HG02973 (cell line): Measurements from ENCODE around the gene CCSER1.
"Not testable (repeated sequence)": the region's sequence is repeated elsewhere in the genome, so short reads cannot be mapped to it uniquely, and the experiment has no call there.

Source experiments
- ATAC-seq: cut with Tn5 transposase; IDR thresholded peaks from one replicate; pipeline ENCODE4 v1.9.1; 2021; ENCODE audit warnings: moderate library complexity; ENCODE audit not compliant: unreplicated experiment

The CCSER1 gene

DNA sequence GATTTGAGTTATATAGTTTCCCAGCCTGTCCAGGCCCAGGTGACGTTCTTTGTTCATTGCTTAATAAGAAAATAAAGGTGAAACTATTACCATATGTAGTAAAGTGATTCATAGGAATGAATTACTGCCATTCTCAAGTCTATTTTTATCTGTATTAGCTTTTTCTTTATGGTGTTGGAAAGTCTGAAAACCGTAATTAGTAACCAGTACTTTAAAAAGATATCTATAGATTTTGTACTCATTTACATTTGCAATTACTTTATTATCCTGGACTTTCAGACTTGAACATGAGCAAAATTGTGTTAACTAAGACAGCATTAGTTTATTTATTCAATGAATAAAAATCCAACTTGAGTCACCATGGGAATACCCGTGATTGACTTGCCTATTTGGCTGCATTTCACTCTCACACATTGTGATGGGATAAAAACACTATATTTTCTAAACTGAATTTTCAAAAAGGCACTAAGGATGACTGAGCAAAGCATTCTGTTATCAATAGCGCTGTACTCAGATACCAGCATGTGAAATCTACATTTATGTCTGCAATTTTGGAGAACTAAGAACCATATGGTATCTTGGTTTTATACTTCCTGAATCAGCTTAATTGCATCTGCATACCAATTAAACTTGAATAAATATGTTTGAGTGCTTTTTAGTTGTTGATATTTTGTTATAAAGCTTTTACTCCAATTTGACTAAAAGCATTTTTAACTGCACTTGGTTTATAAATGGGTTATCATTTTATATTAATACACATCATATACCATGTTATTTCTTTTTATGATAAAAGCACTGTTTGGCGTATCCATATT is 154.6 kb downstream of the CCSER1 start:
- ATAC-seq = no peak

DNA sequence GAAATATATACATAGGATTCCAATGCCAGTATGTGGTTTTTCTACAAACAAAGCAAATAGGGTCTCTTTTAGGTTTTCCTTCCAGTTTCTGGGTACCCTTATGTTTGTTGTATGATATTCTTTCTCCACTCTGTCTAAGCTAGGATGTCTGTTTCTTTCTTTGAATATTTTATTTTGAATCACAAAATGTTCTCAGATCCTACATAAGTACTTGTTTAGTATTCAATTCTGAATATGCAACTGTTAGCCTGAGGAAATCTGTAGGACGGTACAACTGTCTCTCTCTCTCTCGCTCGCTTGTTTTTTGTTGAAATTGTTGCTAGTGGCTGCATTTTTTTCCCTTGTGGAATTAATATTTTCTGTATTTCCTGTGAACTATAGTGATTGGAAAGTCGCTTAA is 163.2 kb downstream of the CCSER1 start:
- no peak for ATAC-seq

- no peak for ATAC-seq
These were observed 165.2 kb downstream of the CCSER1 start for GRCh38 chr4:90292438-90292837.

- ATAC-seq = no peak
These were observed 166.1 kb downstream of the CCSER1 start for GRCh38 chr4:90293320-90293719.

DNA sequence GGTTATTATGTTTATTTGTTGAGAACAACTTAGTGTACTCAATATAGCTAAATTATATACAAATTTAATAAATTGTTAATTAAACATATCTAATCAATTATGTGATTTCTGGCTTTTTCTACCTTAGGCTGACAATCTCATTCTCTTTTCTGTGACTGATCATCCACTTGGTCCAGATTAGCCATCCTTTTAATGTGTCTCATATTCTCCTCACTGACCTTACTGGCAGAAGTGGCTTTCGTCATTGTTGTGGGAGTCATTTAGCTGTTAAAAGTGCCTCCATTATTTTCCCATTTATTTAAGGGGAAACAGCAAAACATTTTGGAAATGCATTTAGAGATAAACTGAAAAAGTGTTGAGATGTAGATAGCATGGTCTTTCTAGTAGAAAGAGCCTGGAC is 172.2 kb downstream of the CCSER1 start:
- ATAC-seq = no peak

DNA sequence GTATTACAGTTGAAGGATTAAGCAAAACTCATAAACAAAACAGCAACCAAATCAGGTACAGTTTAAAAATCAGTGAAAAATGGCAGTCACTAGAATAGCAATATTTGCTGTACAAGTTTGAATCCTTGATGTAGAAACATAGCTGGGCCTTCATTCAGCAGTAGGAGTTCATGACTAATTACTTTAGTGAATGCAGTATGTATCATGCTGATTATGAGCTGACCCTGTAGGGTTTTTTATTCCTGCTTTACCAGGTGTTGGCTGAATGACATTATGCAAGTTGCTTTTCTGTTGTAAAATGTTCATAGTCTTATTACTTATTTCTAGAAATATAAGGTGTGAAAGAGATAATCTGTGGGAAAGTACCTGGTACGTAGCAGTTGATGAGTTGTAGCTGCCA is 179.6 kb downstream of the CCSER1 start:
- no peak for ATAC-seq

- ATAC-seq = not testable (repeated sequence)
These were observed 189.9 kb downstream of the CCSER1 start for GRCh38 chr4:90317140-90317539.

GRCh38 chr4:90317785-90318184 is 190.6 kb downstream of the CCSER1 start:
- ATAC-seq = no peak

- ATAC-seq = no peak
These were observed 191.0 kb downstream of the CCSER1 start for GRCh38 chr4:90318193-90318592.

DNA sequence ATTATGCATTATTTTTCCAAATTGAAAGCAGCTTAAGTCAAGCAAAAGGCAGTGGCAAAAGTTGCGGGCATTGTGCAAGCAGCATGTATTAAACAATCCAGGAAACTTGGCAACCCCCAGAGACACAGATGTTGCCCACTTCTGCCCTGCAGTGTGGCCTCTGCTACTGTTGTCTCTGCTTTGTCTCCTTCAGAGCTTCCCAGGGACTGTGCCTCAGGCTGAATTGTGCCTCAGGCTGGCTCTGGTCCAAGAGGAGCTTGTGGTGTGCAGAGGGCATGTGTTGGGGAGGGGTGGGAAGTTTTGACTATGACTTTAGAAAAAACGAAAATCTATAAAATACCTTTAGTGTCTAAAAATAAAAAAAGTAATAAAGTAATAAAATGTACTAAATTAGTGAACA is 201.4 kb downstream of the CCSER1 start:
- no peak for ATAC-seq

DNA sequence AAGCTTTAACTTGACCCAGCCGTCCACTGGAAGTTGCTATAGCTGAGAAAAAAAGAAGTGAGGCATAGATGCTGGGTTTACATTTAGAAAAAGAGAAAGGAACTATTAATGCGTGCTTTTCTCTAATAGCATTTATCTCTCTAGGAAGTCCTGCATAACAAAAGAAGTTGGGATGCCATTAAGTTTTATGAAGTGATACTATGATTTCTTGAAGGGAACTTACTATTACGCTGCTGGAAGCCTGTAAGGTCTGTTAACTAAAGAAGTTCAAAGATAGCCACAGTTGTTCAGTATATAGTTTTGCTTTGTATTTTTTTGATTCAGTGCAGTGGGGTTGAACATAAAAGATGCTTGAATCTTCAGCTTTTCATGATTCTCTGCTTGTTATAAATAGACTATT is 203.4 kb downstream of the CCSER1 start:
- no peak for ATAC-seq

DNA sequence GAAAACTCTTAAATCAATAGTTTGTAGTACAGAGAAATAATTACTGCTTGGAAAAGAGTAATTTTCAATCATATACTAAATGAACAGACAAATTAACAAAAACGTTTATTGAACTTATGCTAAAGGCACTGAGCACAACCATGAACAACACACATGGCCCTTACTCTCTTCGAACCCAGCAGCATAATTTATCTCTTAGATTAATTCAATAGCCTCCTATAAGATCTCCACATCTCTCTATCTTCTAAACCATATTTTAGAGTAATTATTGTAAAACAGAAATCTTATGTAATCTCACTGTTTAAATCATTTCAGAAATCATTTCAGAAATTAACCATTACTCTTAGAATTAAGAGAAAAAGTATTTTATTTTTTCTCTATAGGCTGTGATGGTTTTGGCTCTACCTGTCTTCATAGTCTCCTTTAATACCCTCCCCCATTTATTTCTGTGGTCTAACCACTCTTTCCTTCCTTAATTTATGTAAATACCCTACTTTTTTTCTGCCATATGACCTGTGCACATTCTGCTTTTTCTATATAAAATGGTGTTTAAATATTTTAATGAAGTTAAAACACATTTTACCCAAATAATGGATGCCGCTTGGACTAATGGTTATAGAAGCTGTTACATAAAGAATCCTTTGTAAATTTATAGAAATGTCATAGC is 218.5 kb downstream of the CCSER1 start:
- no peak for ATAC-seq

DNA sequence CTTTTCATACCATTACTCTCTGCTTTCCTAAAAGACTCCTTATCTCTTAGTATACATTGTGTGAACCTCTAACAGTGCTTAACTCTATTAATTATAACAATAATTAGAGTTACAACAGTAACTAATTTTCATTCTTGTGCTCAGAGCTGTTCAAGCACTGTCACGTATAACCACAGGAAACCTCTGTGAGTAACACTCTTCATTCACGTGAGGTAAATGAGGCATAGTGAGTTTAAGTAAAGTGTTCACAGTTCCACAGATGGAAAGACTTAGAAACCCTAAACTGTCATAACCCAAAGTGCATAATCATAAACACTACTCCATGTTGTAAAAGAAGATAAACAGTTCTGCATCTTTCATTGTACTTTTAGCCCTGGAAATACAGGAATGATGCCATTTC is 222.4 kb downstream of the CCSER1 start:
- no peak for ATAC-seq

- ATAC-seq = no peak
These were observed 230.0 kb downstream of the CCSER1 start for GRCh38 chr4:90357117-90357710.

DNA sequence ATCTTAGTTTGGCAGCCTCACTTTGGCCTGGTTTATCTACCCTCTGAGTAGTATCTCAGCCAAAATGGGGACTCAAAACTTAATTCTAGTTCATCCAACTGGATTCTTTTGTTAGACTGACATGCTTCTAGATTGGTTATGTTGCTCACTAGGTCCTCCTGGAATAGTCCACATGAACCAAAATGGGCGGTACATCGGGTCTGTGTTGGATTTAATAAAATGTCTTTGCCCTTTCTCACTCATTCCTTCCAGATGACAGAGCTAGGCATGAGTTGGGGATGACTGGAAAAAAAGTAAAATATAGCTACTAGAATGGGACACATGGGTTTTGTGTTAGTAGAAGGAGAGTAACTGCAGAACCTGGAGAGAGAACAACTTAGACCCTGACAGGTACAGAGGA is 247.9 kb downstream of the CCSER1 start:
- no peak for ATAC-seq

- ATAC-seq = no peak
These were observed 266.0 kb downstream of the CCSER1 start for GRCh38 chr4:90393215-90393614.

DNA sequence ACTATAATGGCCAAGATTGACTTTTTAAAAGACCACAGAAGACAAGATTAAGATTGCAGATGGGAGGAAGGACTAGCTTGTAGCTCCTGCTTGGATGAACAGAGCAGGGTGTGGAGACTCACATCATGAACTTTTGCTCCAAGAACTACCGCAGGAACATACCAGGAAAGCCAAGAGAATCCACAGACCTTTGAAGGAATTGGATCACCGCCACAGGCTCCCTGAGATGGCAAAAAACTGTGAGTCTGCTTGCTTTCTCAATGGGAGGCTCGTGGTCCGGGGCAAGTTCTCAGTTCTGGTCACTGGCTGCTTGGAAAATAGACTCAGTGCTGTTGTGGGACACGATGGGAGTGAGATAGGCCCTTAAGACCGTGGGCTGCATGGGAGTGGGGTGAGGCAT is 276.6 kb downstream of the CCSER1 start:
- no peak for ATAC-seq

GRCh38 chr4:90407897-90408296 is 280.7 kb downstream of the CCSER1 start:
- ATAC-seq = not testable (repeated sequence)

GRCh38 chr4:90412786-90413185 is 285.6 kb downstream of the CCSER1 start:
- not testable (repeated sequence) for ATAC-seq

DNA sequence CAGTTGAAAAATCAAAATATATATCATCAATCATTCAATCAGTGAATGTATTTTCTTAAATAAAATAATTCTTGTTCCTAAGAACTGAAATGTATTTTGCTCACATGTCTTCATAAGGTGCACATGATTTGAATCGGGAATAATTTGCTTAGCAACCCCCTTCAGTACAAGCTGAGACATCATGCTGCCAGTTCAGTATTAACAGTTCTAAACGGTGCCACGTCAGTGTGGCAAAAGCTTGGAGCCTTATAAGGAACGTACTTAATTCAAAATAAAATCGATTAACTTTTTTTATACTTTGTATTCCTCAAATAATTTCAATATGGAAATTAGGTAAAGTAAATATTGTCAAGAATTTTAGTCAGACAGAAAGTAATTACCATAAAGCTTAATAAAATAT is 287.9 kb downstream of the CCSER1 start:
- no peak for ATAC-seq

DNA sequence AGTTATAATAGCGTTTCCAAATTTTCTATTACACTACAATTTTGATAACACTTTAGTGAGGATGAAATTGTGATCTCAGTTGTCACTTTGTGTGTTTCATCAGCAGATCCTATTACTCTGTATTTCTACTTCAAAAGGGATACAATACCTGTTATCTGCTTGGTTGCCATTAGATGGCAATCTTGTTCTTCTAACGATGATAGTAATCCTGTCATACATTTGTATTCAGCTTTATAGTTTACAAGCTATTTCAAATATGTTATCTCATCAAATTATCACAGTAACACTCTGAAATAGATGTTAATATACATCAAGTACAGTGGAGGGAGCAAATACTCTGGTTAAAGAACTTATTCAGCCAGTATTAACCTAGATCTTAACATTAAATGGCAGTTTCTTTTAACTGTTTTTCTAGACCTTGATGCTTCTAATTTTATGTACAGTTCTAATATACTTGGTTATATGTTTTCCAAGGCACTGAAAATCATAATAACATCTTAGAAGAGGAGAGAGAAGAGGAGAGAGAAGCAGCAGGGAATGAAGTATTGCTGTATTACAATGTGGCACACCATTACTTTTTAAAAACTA is 292.0 kb downstream of the CCSER1 start:
- peak; percentile 96 for ATAC-seq

DNA sequence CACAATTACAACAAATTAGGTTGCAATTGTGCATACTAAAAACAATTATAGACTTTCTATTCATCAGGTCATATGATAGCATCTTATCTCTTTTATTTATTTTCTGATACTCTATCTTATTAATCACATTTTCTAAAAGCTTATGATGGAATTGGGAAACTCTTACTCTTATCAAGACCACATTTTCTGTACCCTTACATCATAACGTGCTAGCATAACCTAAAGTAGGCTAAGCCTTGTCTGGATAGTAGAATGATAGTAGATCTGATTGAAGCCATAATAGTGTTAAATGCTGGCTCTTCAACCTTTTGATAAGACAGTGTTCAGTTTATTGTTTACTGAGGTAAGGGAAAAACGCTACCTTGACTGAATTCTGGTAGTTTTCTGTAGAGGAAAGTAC is 294.0 kb downstream of the CCSER1 start:
- no peak for ATAC-seq
